Ascending aorta (tissue), 2 donors: ENCODE results near the gene DMD. TPM values are rescaled to one million over a fixed set of nuclear protein-coding genes. Genes with fewer than 3 reads are reported as not detected.

Experiments
- DNase-seq, 2 donors: peaks; one replicate each; pipeline ENCODE4 v3.0.0-alpha.2; 2019; ENCODE audit warnings: low spot score in 2 of 2
- H3K27ac ChIP-seq, 2 donors: fragments of 200-600 bp; sonication (generic); one replicate each; pipeline ENCODE4 v1.5.1; 2016 to 2017; ENCODE audit warnings: mild to moderate bottlenecking in 1 of 2
- H3K27me3 ChIP-seq: fragments of 200-600 bp; sonication (generic); one replicate; pipeline ENCODE4 v1.5.1; 2017
- H3K36me3 ChIP-seq, 2 donors: fragments of 200-600 bp; sonication (generic); one replicate each; pipeline ENCODE4 v1.5.1; 2016
- H3K4me1 ChIP-seq, 2 donors: fragments of 200-600 bp; sonication (generic); one replicate each; pipeline ENCODE4 v1.5.1; 2016 to 2017; ENCODE audit warnings: mild to moderate bottlenecking in 1 of 2
- H3K4me3 ChIP-seq, 2 donors: fragments of 200-600 bp; sonication (generic); one replicate each; pipeline ENCODE4 v1.5.1; 2016 to 2017; ENCODE audit warnings: mild to moderate bottlenecking in 1 of 2
- H3K9me3 ChIP-seq, 2 donors: fragments of 200-600 bp; sonication (generic); one replicate each; pipeline ENCODE4 v1.5.1; 2016
- intact Hi-C: fragments of 100-400 bp; cut with DNase I; formaldehyde crosslinking; loops from one replicate; pipeline ENCODE4 v1.15.1; 2023
- total RNA-seq: library from RNA; depleted of rRNA; stranded (reverse); fragments of >200 nt; gene quantifications from one replicate; pipeline ENCODE4 v1.1.0, GENCODE V29; 2016
- TF ChIP-seq, protein P1 (sequence below), 3 experiments: fragments of 200-600 bp in 2 of 3; fragments of 450-650 bp in 1 of 3; sonication (generic) in 2 of 3; IDR thresholded peaks; one replicate each; pipeline ENCODE4 v1.5.1; 2016 to 2019; ENCODE audit warnings: antibody characterized with exemption in 3 of 3, mild to moderate bottlenecking in 1 of 3, moderate library complexity in 1 of 3

The DMD gene
- total RNA-seq, 1 donor from 2014 or later: 40.0 TPM

- DNase-seq: no peak
- H3K27me3 ChIP-seq: no peaks in the 10 kb centered on the region
- H3K4me1 ChIP-seq: no peaks in the 10 kb centered on the region
- no peak overlapping the region for H3K27ac ChIP-seq
- intact Hi-C loops: no loop called here
- TF ChIP-seq, protein P1, sequence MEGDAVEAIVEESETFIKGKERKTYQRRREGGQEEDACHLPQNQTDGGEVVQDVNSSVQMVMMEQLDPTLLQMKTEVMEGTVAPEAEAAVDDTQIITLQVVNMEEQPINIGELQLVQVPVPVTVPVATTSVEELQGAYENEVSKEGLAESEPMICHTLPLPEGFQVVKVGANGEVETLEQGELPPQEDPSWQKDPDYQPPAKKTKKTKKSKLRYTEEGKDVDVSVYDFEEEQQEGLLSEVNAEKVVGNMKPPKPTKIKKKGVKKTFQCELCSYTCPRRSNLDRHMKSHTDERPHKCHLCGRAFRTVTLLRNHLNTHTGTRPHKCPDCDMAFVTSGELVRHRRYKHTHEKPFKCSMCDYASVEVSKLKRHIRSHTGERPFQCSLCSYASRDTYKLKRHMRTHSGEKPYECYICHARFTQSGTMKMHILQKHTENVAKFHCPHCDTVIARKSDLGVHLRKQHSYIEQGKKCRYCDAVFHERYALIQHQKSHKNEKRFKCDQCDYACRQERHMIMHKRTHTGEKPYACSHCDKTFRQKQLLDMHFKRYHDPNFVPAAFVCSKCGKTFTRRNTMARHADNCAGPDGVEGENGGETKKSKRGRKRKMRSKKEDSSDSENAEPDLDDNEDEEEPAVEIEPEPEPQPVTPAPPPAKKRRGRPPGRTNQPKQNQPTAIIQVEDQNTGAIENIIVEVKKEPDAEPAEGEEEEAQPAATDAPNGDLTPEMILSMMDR (IDR thresholded peaks at IDR 0.05): no peak
- no peaks in the 10 kb centered on the region for H3K36me3 ChIP-seq
- no peak overlapping the region for H3K4me3 ChIP-seq
- no peaks in the 10 kb centered on the region for H3K9me3 ChIP-seq
Observed at GRCh38 chrX:32016195-32016594, 1195.2 kb downstream of the DMD start.

DNA sequence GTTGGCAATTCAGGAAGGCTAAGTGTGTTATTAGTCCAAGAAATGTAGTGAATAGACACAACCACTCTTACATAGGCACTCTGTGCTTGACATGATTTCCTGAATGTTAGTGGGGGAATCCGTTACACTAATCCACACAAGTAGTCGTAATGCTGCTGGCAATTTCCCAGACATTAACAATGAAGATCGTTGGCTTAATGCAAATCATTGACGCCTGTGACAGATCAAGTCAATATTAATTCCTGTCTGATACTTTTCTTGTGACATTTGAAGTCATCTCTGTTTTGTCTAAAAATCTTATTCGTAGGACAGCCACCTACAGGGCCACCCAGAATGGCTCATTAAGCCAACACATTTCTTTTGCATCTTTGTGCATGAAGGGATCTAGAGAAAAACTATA lies 1200.4 kb downstream of the DMD start:
- intact Hi-C loops: no loop called here
- no peak overlapping the region for H3K27ac ChIP-seq
- H3K36me3 ChIP-seq: no peaks in the 10 kb centered on the region
- DNase-seq: no peak
- no peaks in the 10 kb centered on the region for H3K27me3 ChIP-seq
- H3K9me3 ChIP-seq: no peaks in the 10 kb centered on the region
- TF ChIP-seq, protein P1 (IDR thresholded peaks at IDR 0.05): no peak
- H3K4me1 ChIP-seq: no peaks in the 10 kb centered on the region
- H3K4me3 ChIP-seq: no peak overlapping the region

DNA sequence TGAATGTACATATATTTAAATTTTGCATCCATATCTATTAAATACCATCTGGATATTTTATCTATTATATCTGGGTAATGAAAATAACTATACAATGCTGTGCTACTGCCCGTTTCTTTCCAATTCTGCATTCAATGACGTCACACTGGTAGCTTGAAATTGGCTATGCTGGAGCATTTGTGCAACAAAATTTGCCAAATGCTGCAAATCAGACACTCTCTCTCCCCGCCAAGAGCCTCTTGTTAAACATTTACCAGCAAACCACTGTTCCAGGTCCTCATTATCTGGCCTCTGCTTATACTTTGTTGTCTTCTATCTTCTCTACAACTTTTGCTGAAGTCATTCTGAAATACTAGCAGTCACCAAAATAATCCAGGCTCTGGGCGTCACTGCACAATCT lies 1201.1 kb downstream of the DMD start:
- Histone ChIP-seq H3K27ac (no peak overlapping the region), H3K27me3 (no peaks in the 10 kb centered on the region), H3K4me3 (no peak overlapping the region), H3K36me3 (no peaks in the 10 kb centered on the region), H3K9me3 (no peaks in the 10 kb centered on the region), H3K4me1 (no peaks in the 10 kb centered on the region)
- TF ChIP-seq, protein P1 (IDR thresholded peaks at IDR 0.05): no peak
- intact Hi-C loops: no loop called here
- DNase-seq: no peak

DNA sequence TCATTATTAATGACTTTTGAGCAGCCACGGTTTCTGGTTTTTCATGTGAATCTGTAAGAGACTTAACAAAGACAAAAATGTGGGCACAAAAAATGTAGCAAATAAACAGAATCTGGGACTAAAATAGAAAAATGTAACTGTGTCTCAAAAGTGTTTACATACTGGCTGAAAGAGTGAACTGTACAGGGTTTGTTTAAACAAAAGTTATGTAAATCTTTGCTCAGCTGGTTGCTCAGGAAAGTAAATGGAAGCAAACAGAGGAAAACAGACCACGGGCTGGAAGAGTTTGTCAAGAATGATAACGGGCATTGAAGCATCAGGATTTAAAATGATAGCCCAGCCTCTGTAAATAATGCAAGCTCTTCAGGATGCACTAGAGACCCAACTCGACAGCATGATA lies 1217.7 kb downstream of the DMD start:
- TF ChIP-seq, protein P1 (IDR thresholded peaks at IDR 0.05): no peak
- no peak for DNase-seq
- no peak overlapping the region for H3K4me3 ChIP-seq

GRCh38 chrX:31988975-31989374 lies 1222.4 kb downstream of the DMD start:
- H3K27ac ChIP-seq: no peak overlapping the region
- H3K9me3 ChIP-seq: no peaks in the 10 kb centered on the region
- TF ChIP-seq, protein P1 (IDR thresholded peaks at IDR 0.05): no peak
- H3K4me3 ChIP-seq: no peak overlapping the region
- no peaks in the 10 kb centered on the region for H3K4me1 ChIP-seq
- H3K27me3 ChIP-seq: no peaks in the 10 kb centered on the region
- intact Hi-C loops: no loop called here
- DNase-seq: no peak
- H3K36me3 ChIP-seq: no peaks in the 10 kb centered on the region

More for the DNA sequence above, 1217.7 kb downstream of the DMD start:
- Histone ChIP-seq H3K4me1 (no peaks in the 10 kb centered on the region), H3K27ac (no peak overlapping the region), H3K27me3 (no peaks in the 10 kb centered on the region), H3K36me3 (no peaks in the 10 kb centered on the region), H3K9me3 (no peaks in the 10 kb centered on the region)
- intact Hi-C loops: no loop called here

DNA sequence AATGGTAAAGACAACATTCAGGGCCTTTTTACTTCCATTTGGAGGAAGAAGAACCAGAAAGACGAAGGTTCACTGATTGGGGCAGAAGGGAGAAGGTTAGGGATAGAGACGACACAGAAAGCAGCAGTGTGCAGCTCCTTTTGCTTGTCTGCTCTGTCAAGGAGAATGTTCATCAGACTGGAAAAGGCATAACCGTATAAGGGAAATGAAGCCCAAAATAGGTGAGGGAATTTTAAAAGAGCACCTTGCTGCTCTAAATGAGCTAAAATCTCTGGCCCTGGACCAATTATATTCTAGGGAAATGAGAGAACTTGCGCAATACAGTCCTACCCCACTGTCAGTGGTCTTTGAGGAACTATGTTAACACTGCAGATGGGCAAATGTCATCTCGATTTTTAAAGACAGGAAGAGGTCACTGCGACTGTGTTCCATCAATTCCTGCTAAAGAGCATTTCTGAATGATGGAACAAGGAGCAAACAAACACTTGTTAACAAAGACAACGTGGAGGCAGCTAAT lies 1229.7 kb downstream of the DMD start:
- intact Hi-C loops: no loop called here
- no peak overlapping the region for H3K27ac ChIP-seq
- no peaks in the 10 kb centered on the region for H3K27me3 ChIP-seq
- TF ChIP-seq, protein P1 (IDR thresholded peaks at IDR 0.05): no peak
- no peaks in the 10 kb centered on the region for H3K36me3 ChIP-seq
- no peaks in the 10 kb centered on the region for H3K4me1 ChIP-seq
- no peaks in the 10 kb centered on the region for H3K9me3 ChIP-seq
- DNase-seq: no peak
- H3K4me3 ChIP-seq: no peak overlapping the region
